ENCODE measurements around the gene DOHH.

The DOHH gene

GRCh38 chr19:3519126-3519525 lies 18.7 kb upstream of the DOHH start:
- no peak for TF ChIP-seq YY1 (IDR thresholded peaks at IDR 0.05; ENCODE audit: low read depth)
- no peak for TF ChIP-seq REST (IDR thresholded peaks at IDR 0.05; ENCODE audit: low read depth)
- no peak for TF ChIP-seq FOXM1 (IDR thresholded peaks at IDR 0.05; ENCODE audit: borderline replicate concordance, low read depth)
- TF ChIP-seq NFIC (IDR thresholded peaks at IDR 0.05): no peak
- no peak for TF ChIP-seq EGR1 (IDR thresholded peaks at IDR 0.05)
- no peak for TF ChIP-seq CEBPB (IDR thresholded peaks at IDR 0.05)
- no peak for TF ChIP-seq MAX (IDR thresholded peaks at IDR 0.05)
- TF ChIP-seq TCF12 (IDR thresholded peaks at IDR 0.05; ENCODE audit: low read depth): no peak
- no peak for TF ChIP-seq TAF1 (IDR thresholded peaks at IDR 0.05; ENCODE audit: low read depth)

- no peak for TF ChIP-seq REST (IDR thresholded peaks at IDR 0.05; ENCODE audit: low read depth)
- no peak for TF ChIP-seq EGR1 (IDR thresholded peaks at IDR 0.05)
- TF ChIP-seq FOXM1 (IDR thresholded peaks at IDR 0.05; ENCODE audit: borderline replicate concordance, low read depth): no peak
- TF ChIP-seq TAF1 (IDR thresholded peaks at IDR 0.05; ENCODE audit: low read depth): no peak
- TF ChIP-seq TCF12 (IDR thresholded peaks at IDR 0.05; ENCODE audit: low read depth): no peak
- TF ChIP-seq TEAD4 (IDR thresholded peaks at IDR 0.05): no peak
- no peak for TF ChIP-seq ZBTB7A (IDR thresholded peaks at IDR 0.05; ENCODE audit: low read depth)
- TF ChIP-seq NFIC (IDR thresholded peaks at IDR 0.05): no peak
- no peak for TF ChIP-seq YY1 (IDR thresholded peaks at IDR 0.05; ENCODE audit: low read depth)
- TF ChIP-seq CEBPB (IDR thresholded peaks at IDR 0.05): no peak
- TF ChIP-seq CREB1 (IDR thresholded peaks at IDR 0.05; ENCODE audit: low read depth): no peak
- no peak for TF ChIP-seq EP300 (IDR thresholded peaks at IDR 0.05; ENCODE audit: borderline replicate concordance)
These were observed 18.2 kb upstream of the DOHH start for GRCh38 chr19:3518659-3519058.

GRCh38 chr19:3518255-3518654 lies 17.8 kb upstream of the DOHH start:
- no peak for TF ChIP-seq ZBTB7A (IDR thresholded peaks at IDR 0.05; ENCODE audit: low read depth)
- no peak for TF ChIP-seq RAD21 (IDR thresholded peaks at IDR 0.05; ENCODE audit: low read depth)
- no peak for TF ChIP-seq CREB1 (IDR thresholded peaks at IDR 0.05; ENCODE audit: low read depth)
- TF ChIP-seq EGR1 (IDR thresholded peaks at IDR 0.05): no peak
- TF ChIP-seq TAF1 (IDR thresholded peaks at IDR 0.05; ENCODE audit: low read depth): no peak
- no peak for TF ChIP-seq USF1 (IDR thresholded peaks at IDR 0.05)
- TF ChIP-seq MAX (IDR thresholded peaks at IDR 0.05): no peak
- no peak for TF ChIP-seq FOXM1 (IDR thresholded peaks at IDR 0.05; ENCODE audit: borderline replicate concordance, low read depth)
- no peak for TF ChIP-seq REST (IDR thresholded peaks at IDR 0.05; ENCODE audit: low read depth)
- TF ChIP-seq TCF12 (IDR thresholded peaks at IDR 0.05; ENCODE audit: low read depth): no peak

- TF ChIP-seq TEAD4 (IDR thresholded peaks at IDR 0.05) (no peak), NFIC (IDR thresholded peaks at IDR 0.05) (no peak), EP300 (IDR thresholded peaks at IDR 0.05; ENCODE audit: borderline replicate concordance) (no peak), REST (IDR thresholded peaks at IDR 0.05; ENCODE audit: low read depth) (no peak), CEBPB (IDR thresholded peaks at IDR 0.05) (no peak), CREB1 (IDR thresholded peaks at IDR 0.05; ENCODE audit: low read depth) (no peak)
These were observed 17.2 kb upstream of the DOHH start for GRCh38 chr19:3517638-3518037.
